ENCODE measurements around the gene TTC6.

Gene TTC6

GRCh38 chr14:37585971-37586796 lies 9.2 kb upstream of the TTC6 start:
- DNase-seq (ENCODE audit: low spot score): no peak

DNA sequence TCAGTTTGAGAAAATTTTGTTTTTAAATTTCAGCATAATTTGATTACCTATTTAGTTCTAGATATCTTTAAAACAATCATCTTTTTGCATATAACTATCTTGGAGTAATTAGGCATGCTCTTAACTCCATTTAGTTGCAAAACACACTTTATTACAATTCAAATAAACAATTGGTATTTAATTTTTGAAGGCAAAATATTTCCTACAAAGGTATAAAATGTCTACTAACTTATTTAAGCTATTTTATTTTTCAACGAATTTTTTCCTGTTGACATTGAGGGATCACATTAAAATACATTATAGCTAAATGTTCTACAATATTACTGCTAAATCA lies 8.7 kb upstream of the TTC6 start:
- DNase-seq (ENCODE audit: low spot score): no peak

GRCh38 chr14:37587131-37587803 lies 8.2 kb upstream of the TTC6 start:
- no peak for DNase-seq (ENCODE audit: low spot score)

DNA sequence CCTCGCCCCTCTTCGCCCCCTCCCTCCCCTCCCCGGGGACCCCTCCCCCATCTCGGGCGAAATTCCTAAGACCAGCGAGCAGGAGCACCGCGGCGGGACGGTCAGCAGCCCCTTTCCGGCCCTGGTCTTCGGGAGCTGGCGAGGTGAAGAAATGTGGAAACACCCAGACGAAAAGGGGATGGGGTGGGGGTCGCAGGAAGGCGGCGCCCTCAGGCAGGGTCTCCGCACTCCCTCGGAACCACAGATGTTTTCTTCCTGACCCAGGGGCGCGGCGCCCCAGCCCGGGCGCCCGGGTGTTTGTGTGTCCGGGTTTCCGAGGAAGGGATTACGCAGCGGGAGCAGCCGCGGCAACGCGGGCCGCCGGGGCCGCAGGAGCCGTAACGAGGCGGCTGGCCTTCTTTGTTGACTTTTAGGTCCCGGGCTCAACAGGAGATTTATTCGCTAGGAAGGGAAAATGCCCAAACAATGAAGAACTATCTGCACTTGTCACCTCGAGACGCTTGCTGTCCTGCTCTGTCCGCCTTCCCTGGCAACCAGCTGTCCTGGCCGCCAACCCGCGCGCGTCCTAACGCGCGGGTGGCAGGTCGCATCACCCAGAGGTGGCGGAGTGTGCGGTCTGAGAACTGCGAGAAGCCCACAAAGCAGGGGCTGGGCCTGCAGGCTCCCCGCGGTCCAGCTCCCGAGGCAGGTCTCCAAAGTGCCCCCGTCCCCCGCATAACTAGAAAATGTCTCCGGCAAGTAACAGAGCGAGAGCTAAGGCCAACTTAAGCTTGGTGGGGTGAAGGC lies 7.4 kb upstream of the TTC6 start:
- no peak for DNase-seq (ENCODE audit: low spot score)

- DNase-seq (ENCODE audit: low spot score): no peak
Measured at GRCh38 chr14:37588667-37588955, 6.8 kb upstream of the TTC6 start.

GRCh38 chr14:37588956-37589714 lies 6.3 kb upstream of the TTC6 start:
- DNase-seq (ENCODE audit: low spot score): no peak

- no peak for DNase-seq (ENCODE audit: low spot score)
Measured at GRCh38 chr14:37589715-37590427, 5.6 kb upstream of the TTC6 start.

DNA sequence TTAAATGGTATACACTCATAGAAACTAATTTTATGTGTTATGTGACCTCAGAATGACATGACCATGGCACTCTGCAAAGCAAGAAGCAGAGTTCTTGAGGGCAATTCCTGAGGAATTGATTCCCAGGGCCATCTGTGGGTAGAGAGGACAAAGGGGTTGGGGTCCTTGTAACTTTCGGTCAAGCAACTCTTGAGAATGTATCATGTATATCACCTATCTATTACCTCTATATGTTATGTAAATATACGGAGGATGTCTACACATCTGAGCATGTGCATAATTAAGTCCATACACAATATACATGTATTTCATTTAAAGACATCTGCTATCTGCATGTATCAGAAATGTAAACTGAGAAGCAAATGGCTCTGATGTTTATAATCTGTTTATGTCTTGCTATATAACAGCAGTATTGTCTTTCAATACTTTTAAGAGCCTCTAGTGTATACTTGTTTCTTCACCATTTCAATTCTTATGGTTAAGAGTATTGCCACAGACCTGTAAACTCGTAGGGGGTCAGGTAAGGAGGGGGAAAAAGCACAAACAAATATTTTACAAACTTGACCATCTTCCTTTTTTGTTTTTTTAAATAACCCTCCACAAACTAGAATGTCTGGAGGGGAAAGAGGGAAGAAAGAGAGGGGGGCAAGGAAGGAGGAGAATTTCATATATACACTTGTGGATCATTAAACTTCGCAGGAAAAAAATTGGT lies 4.8 kb upstream of the TTC6 start:
- no peak for DNase-seq (ENCODE audit: low spot score)

DNA sequence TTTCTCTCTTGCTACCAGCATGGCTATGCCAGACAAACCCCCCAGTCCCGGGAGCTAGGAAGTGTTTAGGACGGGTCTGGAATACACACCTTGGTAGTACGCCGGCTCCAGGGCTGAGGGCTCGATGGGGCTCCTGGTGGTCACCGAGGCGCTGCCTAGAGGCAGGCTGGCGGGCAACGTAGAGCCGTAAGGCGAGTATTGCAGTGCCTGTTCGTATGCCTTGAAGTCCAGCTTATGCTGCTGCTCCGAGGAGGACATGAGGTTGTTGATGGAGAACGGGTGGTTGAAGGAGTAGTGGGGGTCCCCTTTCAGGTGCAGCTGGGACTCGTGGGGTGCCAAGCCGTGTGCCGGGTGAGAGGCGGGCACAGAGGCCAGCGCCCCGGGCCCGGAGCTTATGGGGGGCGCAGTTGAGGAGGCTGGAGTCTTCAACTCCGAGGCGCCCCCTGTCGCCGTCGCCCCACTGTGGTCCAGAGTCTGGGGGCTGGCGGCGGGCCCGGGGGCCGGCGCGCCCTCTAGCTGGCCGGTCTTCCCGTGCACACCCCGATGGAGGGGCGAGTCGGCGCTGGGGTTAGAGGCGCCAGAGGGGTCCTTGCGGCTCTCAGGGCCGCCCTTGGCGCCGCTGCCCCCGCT lies 4.0 kb upstream of the TTC6 start:
- no peak for DNase-seq (ENCODE audit: low spot score)

DNA sequence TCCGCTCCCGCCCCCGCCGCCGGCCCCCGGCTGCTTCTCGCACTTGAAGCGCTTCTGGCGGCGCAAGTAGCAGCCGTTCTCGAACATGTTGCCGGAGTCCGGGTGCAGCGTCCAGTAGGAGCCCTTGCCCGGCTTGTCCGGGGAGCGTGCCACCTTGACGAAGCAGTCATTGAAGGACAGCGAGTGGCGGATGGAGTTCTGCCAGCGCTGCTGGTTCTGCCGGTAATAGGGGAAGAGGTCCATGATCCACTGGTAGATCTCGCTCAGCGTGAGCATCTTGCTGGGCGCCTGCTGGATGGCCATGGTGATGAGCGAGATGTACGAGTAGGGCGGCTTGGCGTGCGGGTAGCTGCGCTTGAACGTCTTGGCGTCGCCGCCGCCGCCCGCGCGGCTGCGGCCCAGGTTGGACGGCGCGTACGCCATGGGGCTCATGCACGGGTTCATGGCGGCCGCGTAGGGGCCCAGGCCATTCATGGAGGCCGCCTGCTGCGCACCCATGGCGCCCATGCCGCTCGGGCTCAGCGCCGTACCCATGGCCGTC lies 3.4 kb upstream of the TTC6 start:
- no peak for DNase-seq (ENCODE audit: low spot score)

DNA sequence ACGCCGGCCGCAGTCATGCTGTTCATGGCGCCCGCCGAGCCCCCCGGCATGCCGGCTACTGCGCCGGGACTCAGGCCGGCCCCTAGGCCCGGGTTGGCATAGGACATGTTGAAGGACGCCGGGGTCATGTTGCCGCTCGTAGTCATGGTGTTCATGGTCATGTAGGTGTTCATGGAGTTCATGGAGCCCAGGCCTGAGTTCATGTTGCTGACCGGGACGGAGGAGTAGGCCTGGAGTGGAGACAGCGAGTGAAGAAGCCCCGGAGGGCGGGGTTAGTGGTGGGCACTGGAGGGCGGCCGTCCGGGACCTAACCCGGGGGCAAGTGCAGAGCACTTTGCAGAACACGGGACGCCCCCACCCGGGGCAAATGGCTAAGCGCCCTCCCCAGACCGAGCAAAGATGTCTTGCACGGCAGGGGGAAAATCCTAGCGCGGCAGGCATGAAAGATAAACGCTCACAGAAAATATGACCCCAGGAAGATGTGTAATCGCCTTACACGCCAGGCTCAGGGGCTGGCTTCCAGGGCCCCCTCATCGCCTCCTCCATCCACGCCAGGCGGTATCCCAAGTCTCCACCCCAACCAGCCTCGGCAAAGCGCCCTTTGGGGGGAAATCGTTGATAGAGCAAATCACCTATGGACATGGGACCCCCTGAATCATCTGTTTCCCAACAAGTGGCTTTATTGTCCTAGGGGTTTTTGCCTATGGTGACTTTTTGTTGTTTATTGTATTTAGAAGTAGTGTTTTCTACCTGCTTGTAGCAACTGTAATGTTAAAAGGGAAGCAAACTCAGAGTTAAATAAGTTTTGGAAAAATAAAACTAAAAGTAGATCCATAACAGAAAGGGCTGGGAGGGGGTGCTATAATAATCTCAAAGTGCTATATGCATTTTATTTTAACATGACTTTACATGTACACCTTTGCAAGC lies 2.7 kb upstream of the TTC6 start:
- no peak for DNase-seq (ENCODE audit: low spot score)

DNA sequence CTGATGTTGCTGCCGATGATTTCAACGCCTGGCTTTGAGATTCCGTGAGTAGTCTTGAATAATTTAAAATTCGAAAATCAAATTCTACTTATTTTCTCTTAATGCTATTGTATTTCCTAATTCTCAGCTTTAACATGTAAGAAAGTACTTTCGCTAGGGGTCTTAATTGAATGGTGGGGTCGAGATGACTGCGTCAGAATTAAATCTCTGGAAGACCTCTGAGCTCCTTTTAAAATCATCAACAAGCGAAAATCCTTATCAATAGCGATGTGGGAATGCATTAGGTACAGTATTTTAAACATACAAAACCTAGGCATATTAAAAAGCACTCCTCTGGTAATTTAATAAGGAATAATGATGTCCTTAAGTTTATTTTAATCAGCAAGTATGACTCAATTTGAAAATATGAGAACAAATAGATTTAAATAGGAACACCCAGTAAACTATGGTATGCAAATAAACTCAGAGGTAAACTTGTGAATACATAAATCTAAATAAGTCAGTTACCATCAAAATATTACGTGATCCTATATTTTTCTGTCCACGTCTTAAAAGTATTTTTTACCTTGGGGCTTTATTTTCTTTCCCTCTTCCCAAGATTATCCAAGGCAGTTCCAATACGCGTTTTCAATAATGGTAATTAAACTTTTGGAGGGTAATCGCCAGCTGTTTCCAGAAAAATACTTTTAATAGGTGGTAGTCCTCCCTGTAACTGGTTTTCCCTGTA lies 1.8 kb upstream of the TTC6 start:
- no peak for DNase-seq (ENCODE audit: low spot score)

GRCh38 chr14:37594238-37594970 lies 1.0 kb upstream of the TTC6 start:
- DNase-seq (ENCODE audit: low spot score): peak; percentile 74

DNA sequence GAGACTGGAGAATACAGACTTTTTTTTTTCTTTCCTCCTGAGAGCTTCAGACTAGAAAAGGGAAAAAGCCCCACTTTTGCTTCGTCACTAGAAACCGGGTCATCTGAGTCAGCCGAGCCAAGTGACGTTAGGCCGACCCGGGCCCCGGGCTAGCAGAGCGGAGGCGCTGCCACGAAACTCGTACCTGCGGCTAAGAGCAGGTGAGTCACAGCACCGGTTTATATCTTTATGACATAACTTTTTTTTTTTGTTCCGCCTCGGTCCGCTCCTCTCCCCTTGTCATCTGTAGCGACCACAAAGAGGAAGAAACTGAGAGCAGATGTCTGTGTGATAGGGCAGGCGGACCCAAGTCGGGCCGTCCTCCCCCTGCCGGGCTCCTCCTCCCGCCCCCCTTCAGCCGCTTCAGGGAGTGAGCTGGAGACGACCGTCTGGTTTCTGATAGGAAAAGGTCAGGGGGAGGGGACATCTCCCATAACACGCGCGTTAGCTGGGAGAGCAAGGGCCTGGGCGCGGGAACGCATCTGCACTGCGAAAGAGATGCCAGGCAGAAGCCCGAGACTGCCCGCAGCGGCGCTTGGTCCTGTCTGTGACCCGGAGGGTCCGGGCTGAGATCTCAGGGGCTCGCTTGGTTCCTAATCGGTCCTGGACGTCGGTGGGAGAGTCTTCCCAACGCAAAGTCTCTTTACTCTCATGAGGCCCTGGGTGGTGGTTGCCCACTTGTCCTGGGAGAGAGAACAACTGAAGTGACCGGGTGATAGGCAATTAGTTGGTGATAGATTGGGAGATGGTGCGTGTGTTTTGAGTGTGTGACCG lies 586 bp downstream of the TTC6 start:
- no peak for DNase-seq (ENCODE audit: low spot score)

DNA sequence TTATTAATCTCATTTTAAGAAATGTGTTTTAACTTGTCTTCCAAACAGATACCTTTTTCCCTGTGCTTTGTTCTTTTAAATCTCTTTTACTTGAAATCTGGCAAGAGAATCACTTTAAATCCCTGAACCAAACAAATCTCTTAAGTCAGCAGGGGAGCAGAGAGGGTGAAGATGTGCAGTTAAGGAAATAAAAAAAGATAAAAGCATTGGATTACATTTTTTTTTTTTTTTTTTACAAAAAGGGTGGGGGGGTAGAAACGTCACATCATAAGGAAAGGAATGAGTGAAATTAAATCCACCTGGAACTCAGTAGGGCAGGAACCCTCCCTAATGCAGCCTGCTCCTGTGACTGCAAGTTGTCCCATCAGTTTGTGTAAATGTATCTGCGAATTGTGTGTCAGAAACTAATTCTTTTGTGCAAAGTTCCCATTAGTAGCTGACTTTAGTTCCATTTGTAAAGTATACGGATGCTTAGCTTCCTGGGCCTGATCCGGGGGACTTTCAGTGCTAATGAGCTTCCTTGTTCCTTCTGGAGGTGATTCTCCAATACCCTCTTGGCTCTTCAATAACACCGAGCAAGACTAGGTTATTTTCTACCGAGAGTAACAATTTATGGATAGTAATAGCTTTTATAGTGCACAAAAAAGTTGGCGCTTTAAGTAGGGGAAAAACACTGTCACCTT lies 1.5 kb downstream of the TTC6 start:
- DNase-seq (ENCODE audit: low spot score): no peak

DNA sequence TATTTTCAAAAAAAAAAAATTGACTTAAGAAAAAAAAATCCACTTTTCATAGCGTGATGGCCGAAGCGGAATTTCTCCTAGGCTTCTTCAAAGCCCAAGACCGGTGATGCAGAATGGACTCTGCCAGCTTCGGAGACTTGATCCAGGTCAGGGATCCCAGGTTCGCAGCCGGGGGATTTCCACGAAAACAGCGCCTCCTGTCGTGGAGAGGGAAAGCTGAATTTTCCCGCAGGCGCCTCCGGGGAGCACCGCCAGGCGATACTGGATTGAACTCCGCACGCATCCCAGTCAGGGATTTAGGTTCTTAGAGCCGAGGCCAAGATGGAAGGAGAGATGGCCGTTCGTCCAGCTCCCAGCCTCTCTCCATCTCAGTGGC lies 2.1 kb downstream of the TTC6 start:
- no peak for DNase-seq (ENCODE audit: low spot score)

Data from hepatic stellate cell (primary cell).